DND-41 (cell line): Measurements from ENCODE around the gene VTCN1.

Experiments used
- EZH2 ChIP-seq: IDR thresholded peaks from 3 replicates; pipeline ENCODE4 v1.6.1; 2012; ENCODE audit warnings: borderline replicate concordance, low read depth, mild to moderate bottlenecking, moderate library complexity, low read length, inconsistent platforms; ENCODE audit not compliant: severe bottlenecking
- TF ChIP-seq, protein P1 (sequence below): IDR thresholded peaks from 2 replicates; pipeline ENCODE4 v1.5.1; 2012; ENCODE audit warnings: borderline replicate concordance, low read length, moderate library complexity, mild to moderate bottlenecking; ENCODE audit not compliant: poor library complexity, severe bottlenecking; ENCODE audit errors: extremely low read depth

DNA sequence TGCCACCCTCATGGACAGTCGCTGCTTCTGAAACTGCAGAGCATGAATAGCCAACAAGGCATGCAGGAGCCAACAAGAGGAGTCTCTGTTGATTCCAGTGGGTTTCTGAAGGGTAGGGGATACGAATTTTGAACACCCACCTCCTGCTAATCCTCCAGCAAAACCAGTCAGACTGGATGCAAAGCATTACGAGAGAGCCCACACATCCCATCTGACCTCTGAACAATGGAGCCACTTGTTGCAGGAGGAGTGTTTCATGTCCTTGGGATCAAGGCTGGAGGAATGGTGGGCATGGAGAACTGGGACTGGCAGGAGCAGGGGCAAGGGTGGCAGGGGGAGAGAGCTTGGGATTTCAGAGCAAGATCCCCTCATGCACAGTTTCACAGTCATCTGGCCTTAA, 1.6 kb downstream of the VTCN1 start:
- TF ChIP-seq, protein P1, sequence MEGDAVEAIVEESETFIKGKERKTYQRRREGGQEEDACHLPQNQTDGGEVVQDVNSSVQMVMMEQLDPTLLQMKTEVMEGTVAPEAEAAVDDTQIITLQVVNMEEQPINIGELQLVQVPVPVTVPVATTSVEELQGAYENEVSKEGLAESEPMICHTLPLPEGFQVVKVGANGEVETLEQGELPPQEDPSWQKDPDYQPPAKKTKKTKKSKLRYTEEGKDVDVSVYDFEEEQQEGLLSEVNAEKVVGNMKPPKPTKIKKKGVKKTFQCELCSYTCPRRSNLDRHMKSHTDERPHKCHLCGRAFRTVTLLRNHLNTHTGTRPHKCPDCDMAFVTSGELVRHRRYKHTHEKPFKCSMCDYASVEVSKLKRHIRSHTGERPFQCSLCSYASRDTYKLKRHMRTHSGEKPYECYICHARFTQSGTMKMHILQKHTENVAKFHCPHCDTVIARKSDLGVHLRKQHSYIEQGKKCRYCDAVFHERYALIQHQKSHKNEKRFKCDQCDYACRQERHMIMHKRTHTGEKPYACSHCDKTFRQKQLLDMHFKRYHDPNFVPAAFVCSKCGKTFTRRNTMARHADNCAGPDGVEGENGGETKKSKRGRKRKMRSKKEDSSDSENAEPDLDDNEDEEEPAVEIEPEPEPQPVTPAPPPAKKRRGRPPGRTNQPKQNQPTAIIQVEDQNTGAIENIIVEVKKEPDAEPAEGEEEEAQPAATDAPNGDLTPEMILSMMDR = no peak
- no peak for TF ChIP-seq EZH2
